NCI-H2227 treated with DMSO at 0.1 percent for 48 hours (cell line): Measurements from ENCODE around the gene TUBGCP5.

Experiments used
- DNase-seq: peaks from one replicate; lab custom pipeline; 2025; lab: John Stamatoyannopoulos, UW

TUBGCP5 gene

DNA sequence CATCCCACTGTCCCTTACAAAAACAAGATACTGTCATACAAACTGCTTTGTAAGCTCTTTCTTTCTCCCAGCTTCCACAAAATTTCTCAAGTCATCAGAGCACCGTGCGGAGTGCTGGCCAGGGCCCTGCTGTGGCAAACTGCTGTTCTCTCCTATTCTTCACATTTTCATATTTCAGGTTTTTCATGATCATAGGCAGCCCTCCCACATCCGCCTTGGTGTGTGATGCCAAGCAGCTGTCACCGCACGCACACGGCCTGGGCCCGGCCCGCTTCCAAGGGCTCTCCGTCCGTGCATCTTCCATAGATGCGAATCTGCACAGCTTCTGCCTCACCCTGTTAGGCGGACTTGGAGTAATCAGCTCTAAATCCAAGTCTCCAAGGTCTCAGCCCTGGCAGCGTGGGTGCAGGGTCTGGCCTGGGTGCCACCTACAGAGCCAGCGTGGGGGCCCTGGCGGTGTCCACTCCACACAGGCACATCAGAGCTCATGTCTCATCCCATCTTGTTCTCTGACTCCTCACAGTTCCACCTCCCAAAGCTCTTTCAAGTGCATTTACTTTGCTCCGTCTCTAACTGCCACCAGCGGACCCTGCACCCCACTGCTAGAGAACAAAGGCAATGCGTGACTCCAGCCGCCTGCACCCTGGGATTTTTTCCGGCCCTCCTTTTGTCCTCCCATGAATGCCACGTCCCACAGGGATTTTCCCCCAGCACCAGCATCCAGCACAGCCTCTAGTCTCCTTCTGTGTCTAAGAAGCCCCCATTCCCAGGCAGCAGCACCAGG is 86.4 kb downstream of the TUBGCP5 start:
- no peak for DNase-seq

DNA sequence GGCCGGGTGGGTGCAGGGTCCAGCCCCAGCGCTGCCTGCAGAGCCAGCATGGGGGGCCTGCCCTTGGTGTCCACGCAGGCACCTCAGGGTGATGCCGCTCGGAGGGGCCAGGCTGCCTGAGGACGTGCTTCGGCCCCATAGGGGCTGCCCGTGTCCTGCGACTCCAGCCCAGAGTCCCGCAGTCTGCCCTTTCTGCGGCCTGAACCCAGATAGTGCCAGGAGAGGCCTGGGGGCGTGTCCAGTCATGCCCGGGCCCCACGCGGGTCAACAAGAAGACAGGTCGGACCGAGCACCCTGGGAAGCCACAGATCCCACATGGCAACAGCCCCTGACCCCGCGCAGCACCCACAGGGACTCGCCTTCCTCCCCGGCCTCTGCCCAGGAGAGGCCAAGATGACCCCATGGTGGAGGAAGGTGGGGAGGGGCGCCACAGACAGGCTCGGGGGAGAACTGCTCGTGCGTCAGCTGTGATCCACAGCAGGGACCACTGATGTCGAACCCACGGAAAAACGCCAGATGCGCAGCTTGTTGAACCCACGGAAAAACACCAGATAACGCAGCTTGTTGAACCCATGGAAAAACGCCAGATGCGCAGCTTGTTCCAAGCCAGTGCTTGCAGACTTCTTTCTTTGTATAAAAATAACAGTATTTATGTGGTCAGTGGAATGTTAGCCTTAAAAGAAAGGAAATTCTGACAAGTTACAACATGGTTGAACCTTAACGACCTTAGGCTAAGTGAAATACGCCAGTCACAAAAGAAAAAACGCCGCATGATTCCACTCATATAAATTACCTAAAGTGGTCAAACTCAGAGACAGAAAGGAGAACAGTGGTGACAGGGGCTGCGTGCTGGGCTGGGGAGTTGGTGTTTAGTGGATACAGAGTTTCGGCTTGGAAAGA is 87.7 kb downstream of the TUBGCP5 start:
- DNase-seq = no peak

DNA sequence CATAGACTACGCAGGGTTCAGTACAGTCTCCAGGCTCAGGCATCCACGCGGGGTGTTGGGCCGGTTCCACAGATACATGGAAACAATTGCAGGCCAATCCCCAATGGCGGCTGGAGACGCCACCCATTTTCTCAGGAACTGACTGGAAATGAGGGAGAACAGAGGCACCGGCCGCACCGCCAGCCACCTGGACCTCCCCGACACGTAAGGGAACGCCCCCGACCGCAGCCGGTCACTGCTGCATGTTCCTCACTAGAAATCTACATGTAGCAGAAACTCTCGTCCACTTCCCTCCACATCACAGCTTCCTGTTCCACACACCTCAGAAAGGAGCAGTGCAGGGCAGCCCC is 88.4 kb downstream of the TUBGCP5 start:
- DNase-seq = no peak

DNA sequence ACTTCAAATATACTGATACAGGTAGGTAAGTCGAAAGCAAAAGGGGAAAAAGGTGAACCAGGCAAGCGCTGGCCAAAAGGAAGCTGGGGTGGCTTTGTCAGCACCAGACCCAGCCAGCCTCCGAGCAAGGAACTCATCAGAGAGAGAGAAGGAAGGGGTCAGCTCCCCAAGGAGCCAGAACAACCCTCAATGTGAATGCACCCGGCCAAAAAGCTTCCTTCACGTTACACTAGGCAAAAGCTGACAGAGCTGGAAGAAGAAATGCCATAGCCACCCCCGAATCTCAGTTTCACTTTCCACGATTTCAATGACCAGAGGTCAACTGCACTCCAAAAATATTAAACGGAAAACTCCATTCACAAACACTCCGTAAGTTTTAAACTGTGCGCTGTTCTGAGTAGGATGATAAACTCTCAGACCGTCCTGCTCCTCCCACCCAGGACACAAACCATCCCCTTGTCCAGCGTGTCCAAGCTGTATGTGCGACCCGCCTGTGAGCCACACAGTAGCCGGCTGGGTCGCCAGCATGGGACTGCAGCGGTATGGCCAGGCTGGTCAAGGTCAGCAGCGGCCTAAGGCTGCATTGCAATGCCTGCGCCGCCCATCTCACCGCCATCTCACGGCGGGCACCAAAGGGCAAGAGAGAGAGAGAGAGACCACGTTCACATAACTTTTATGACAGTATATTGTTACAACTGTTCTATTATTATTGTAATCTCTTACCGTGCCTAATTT is 88.9 kb downstream of the TUBGCP5 start:
- DNase-seq = no peak
